ENCODE results near the gene PPP1R12B. TPM values are rescaled to one million over a fixed set of nuclear protein-coding genes. Genes with fewer than 3 reads are reported as not detected.
"Not testable (repeated sequence)": the region's sequence is repeated elsewhere in the genome, so short reads cannot be mapped to it uniquely, and the experiment has no call there.

Gene PPP1R12B
- total RNA-seq, 1 donor, result 20.6 TPM

DNA sequence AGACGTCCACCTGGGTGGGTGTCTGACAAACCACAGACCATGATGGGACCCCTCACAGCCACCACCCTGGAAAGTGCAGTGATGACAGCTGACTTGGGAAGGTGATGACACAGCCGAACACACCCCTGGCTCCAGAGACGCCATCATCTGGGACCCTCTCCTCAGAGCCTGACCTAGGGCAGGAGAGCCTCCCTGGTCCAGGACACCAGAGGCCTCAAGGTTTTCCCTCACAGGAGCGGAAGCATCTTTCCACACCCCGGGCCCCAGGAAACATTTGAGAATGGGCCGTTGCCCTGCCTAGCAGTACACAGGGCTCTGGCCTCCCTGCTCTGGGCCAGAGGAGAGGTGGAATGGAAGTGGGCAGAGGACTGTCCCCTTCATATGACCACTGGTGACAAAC lies 282.0 kb downstream of the PPP1R12B start:
- H3K36me3 ChIP-seq (ENCODE audit: insufficient read depth, low read length), result no peaks in the 10 kb centered on the region
- no peaks in the 10 kb centered on the region for H4K20me1 ChIP-seq (ENCODE audit: insufficient read depth, low read length)
- no peak overlapping the region for H3K4me2 ChIP-seq (ENCODE audit: insufficient read depth, low read length)
- no peaks in the 10 kb centered on the region for H3K4me1 ChIP-seq (ENCODE audit: insufficient read depth, low read length)
- H3K79me2 ChIP-seq (ENCODE audit: insufficient read depth, low read length), result no peaks in the 10 kb centered on the region
- TF ChIP-seq, protein P1, sequence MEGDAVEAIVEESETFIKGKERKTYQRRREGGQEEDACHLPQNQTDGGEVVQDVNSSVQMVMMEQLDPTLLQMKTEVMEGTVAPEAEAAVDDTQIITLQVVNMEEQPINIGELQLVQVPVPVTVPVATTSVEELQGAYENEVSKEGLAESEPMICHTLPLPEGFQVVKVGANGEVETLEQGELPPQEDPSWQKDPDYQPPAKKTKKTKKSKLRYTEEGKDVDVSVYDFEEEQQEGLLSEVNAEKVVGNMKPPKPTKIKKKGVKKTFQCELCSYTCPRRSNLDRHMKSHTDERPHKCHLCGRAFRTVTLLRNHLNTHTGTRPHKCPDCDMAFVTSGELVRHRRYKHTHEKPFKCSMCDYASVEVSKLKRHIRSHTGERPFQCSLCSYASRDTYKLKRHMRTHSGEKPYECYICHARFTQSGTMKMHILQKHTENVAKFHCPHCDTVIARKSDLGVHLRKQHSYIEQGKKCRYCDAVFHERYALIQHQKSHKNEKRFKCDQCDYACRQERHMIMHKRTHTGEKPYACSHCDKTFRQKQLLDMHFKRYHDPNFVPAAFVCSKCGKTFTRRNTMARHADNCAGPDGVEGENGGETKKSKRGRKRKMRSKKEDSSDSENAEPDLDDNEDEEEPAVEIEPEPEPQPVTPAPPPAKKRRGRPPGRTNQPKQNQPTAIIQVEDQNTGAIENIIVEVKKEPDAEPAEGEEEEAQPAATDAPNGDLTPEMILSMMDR (IDR thresholded peaks at IDR 0.05; ENCODE audit: extremely low read depth, low read depth, low read length), result no peak
- no peak overlapping the region for H3K4me3 ChIP-seq (ENCODE audit: insufficient read depth, low read length)
- no peak for DNase-seq (ENCODE audit: insufficient read length, low spot score, missing footprints)
- no peaks in the 10 kb centered on the region for H3K9me3 ChIP-seq (ENCODE audit: low read depth, low read length)
- H3K27ac ChIP-seq (ENCODE audit: low read depth, low read length), result no peak overlapping the region
- no peak overlapping the region for H2AFZ ChIP-seq (ENCODE audit: low read length)
- peaks cover 9% of the 10 kb centered on the region for H3K27me3 ChIP-seq (ENCODE audit: insufficient read depth, low read length)

DNA sequence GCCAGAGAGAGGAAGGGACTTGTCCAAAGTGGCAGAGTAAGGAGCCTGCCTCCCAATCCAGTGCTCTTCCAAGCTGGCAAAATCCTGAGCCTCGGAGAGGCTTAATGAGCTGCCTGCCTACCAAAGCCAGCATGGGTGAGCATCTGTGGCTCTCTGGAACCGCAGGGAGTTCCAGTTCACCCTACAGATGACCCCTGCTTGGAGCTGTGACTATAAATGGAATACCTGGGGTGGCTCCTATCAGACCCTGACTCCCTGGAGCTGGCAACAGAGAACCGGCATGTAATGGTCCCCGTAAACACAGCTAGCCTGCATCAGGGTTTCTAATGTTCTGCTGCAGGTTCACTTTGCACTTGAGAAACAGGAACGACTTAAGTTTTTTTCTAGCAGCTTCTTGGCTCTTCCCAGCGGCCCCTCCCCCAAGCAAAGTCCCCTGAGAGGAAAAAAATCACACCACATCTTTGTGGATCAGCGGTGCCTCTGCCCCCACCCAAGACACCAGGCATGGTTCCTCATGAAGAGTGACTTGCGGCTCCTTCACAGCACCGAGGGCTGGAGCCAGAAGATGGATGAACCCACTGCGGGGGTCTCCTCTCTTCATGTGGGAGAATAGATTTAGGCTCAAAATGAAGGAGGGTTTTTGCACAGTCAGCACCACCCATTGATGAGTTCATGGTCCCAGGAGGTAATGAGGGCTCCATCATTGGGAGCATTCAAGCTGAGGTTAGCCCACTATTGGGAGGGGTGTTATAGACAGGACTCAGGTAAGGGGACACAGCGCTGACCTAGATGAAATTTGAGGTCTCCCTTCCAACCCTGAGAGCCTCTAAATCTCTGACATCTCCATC lies 282.8 kb downstream of the PPP1R12B start:
- no peaks in the 10 kb centered on the region for H3K9me3 ChIP-seq (ENCODE audit: low read depth, low read length)
- no peaks in the 10 kb centered on the region for H3K36me3 ChIP-seq (ENCODE audit: insufficient read depth, low read length)
- no peak overlapping the region for H2AFZ ChIP-seq (ENCODE audit: low read length)
- TF ChIP-seq, protein P1 (IDR thresholded peaks at IDR 0.05; ENCODE audit: extremely low read depth, low read depth, low read length), result no peak
- H4K20me1 ChIP-seq (ENCODE audit: insufficient read depth, low read length), result no peaks in the 10 kb centered on the region
- peaks cover 16% of the 10 kb centered on the region for H3K27me3 ChIP-seq (ENCODE audit: insufficient read depth, low read length)
- H3K4me3 ChIP-seq (ENCODE audit: insufficient read depth, low read length), result no peak overlapping the region
- no peaks in the 10 kb centered on the region for H3K79me2 ChIP-seq (ENCODE audit: insufficient read depth, low read length)
- no peak overlapping the region for H3K4me2 ChIP-seq (ENCODE audit: insufficient read depth, low read length)
- DNase-seq (ENCODE audit: insufficient read length, low spot score, missing footprints), result no peak
- no peak overlapping the region for H3K27ac ChIP-seq (ENCODE audit: low read depth, low read length)
- H3K4me1 ChIP-seq (ENCODE audit: insufficient read depth, low read length), result no peaks in the 10 kb centered on the region

DNA sequence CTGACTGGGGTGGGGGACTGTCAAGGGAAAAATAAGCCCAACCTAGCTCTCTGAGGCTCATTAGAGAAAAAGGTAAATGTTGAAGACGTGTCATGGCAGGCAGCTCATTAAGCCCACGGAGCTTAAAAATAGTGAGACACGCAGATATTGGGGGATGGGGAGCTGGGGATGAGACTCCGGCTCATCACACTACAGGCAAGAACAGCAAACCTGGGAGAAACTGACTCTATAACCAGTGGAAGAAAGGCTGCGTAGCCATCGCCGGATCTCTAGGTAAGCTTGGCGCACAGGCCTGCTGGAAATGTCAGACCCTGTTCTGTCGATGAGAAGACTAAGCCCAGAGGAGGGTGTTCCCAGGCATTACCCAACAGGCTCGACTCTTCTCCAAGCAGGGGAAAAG lies 283.7 kb downstream of the PPP1R12B start:
- H2AFZ ChIP-seq (ENCODE audit: low read length), result no peak overlapping the region
- H3K27ac ChIP-seq (ENCODE audit: low read depth, low read length), result no peak overlapping the region
- H3K27me3 ChIP-seq (ENCODE audit: insufficient read depth, low read length), result peaks cover 19% of the 10 kb centered on the region
- no peak overlapping the region for H3K4me3 ChIP-seq (ENCODE audit: insufficient read depth, low read length)
- DNase-seq (ENCODE audit: insufficient read length, low spot score, missing footprints), result no peak
- no peaks in the 10 kb centered on the region for H3K4me1 ChIP-seq (ENCODE audit: insufficient read depth, low read length)
- no peaks in the 10 kb centered on the region for H3K9me3 ChIP-seq (ENCODE audit: low read depth, low read length)
- no peaks in the 10 kb centered on the region for H4K20me1 ChIP-seq (ENCODE audit: insufficient read depth, low read length)
- no peaks in the 10 kb centered on the region for H3K79me2 ChIP-seq (ENCODE audit: insufficient read depth, low read length)
- no peaks in the 10 kb centered on the region for H3K36me3 ChIP-seq (ENCODE audit: insufficient read depth, low read length)
- TF ChIP-seq, protein P1 (IDR thresholded peaks at IDR 0.05; ENCODE audit: extremely low read depth, low read depth, low read length), result no peak
- H3K4me2 ChIP-seq (ENCODE audit: insufficient read depth, low read length), result no peak overlapping the region

DNA sequence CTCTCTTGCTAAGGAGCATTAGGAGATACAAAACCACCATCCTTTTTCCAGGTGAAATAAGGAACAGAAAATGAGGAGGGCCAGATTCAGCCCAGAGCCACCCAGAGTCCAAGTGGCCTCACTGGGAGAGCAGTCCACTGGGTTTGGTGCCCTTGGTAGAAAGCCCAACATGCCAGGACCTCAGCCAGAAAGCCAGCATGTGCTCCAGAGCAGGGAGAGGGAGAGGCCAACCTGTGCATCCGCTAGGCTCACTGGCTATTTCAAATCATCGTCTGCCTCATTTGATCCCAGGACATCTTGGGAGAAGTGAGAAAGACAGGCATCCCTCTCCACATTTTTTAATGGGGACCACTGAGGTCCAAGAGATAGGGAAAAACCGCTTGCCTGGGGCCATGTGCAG lies 287.7 kb downstream of the PPP1R12B start:
- H3K4me1 ChIP-seq (ENCODE audit: insufficient read depth, low read length); H3K9me3 ChIP-seq (ENCODE audit: low read depth, low read length); H3K79me2 ChIP-seq (ENCODE audit: insufficient read depth, low read length); H4K20me1 ChIP-seq (ENCODE audit: insufficient read depth, low read length); H3K36me3 ChIP-seq (ENCODE audit: insufficient read depth, low read length); H2AFZ ChIP-seq (ENCODE audit: low read length); H3K4me3 ChIP-seq (ENCODE audit: insufficient read depth, low read length); H3K27ac ChIP-seq (ENCODE audit: low read depth, low read length); DNase-seq (ENCODE audit: insufficient read length, low spot score, missing footprints); H3K4me2 ChIP-seq (ENCODE audit: insufficient read depth, low read length): not testable (repeated sequence)
- H3K27me3 ChIP-seq (ENCODE audit: insufficient read depth, low read length), result peaks cover 32% of the 10 kb centered on the region

DNA sequence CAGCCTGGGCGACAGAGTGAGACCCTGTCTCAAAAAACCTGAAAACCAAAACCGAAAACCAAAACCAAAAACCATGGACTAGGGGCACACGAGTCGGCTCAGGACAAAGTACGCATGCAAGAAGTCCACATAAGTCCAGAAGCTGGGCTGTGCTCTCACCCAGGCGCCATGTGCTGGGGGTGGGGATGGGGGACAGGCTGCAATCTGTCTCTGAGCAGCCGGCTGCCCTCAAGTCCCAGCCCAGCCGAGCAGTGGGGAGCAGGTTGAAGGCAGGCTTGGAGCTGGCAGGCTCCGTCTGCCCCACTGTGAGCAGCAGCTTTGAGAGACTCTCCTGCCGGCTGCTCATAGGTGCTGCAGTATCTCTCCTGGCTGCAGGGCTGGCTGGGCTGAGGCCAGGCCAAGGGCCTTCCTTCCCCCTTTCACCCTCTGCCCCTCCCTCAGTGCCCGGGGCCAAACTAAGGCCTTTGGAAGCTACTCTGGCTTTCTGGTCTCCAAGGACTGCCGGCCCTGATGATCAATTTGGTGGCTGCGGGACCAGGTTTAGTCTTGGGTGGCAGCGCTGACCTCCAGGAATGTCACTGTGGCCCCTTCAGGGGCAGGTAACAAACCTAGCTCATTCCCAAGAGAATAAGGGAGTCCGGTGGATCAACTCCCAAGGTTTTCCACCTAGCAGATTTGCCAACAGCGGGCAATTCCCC lies 289.0 kb downstream of the PPP1R12B start:
- not testable (repeated sequence) for H3K27ac ChIP-seq (ENCODE audit: low read depth, low read length)
- peaks cover 42% of the 10 kb centered on the region for H3K27me3 ChIP-seq (ENCODE audit: insufficient read depth, low read length)

More for the DNA sequence above, 289.0 kb downstream of the PPP1R12B start:
- not testable (repeated sequence) for H3K4me2 ChIP-seq (ENCODE audit: insufficient read depth, low read length); H3K4me1 ChIP-seq (ENCODE audit: insufficient read depth, low read length); H2AFZ ChIP-seq (ENCODE audit: low read length); H3K9me3 ChIP-seq (ENCODE audit: low read depth, low read length); H3K36me3 ChIP-seq (ENCODE audit: insufficient read depth, low read length); H3K79me2 ChIP-seq (ENCODE audit: insufficient read depth, low read length); H3K4me3 ChIP-seq (ENCODE audit: insufficient read depth, low read length); DNase-seq (ENCODE audit: insufficient read length, low spot score, missing footprints); H4K20me1 ChIP-seq (ENCODE audit: insufficient read depth, low read length)

All from osteoblast (primary cell).